ENCODE measurements around the gene EFCAB6.

The EFCAB6 gene

GRCh38 chr22:43736651-43737050 is 75.5 kb downstream of the EFCAB6 start:
- no peak for DNase-seq
- Mint-ChIP-seq H3K36me3 (ENCODE audit: low read depth) (no peaks in the 10 kb centered on the region), H3K27ac (no peak overlapping the region), H3K27me3 (ENCODE audit: low read depth, poor library complexity) (no peaks in the 10 kb centered on the region), H3K9me3 (no peaks in the 10 kb centered on the region), H3K4me1 (no peaks in the 10 kb centered on the region), H3K4me3 (no peak overlapping the region)
- TF ChIP-seq CTCF (IDR thresholded peaks at IDR 0.05): no peak

GRCh38 chr22:43734370-43735150 is 77.5 kb downstream of the EFCAB6 start:
- DNase-seq: no peak
- H3K4me1 Mint-ChIP-seq: no peaks in the 10 kb centered on the region
- H3K4me3 Mint-ChIP-seq: no peak overlapping the region
- no peaks in the 10 kb centered on the region for H3K36me3 Mint-ChIP-seq (ENCODE audit: low read depth)
- TF ChIP-seq CTCF (IDR thresholded peaks at IDR 0.05): no peak
- no peaks in the 10 kb centered on the region for H3K9me3 Mint-ChIP-seq
- H3K27me3 Mint-ChIP-seq (ENCODE audit: low read depth, poor library complexity): peaks cover 8% of the 10 kb centered on the region
- no peak overlapping the region for H3K27ac Mint-ChIP-seq

- Mint-ChIP-seq H3K27me3 (ENCODE audit: low read depth, poor library complexity) (peaks cover 18% of the 10 kb centered on the region), H3K36me3 (ENCODE audit: low read depth) (no peaks in the 10 kb centered on the region), H3K4me1 (no peaks in the 10 kb centered on the region), H3K27ac (no peak overlapping the region), H3K9me3 (no peaks in the 10 kb centered on the region), H3K4me3 (no peak overlapping the region)
- no peak for TF ChIP-seq CTCF (IDR thresholded peaks at IDR 0.05)
- DNase-seq: no peak
These were observed 79.0 kb downstream of the EFCAB6 start for GRCh38 chr22:43733138-43733537.

DNA sequence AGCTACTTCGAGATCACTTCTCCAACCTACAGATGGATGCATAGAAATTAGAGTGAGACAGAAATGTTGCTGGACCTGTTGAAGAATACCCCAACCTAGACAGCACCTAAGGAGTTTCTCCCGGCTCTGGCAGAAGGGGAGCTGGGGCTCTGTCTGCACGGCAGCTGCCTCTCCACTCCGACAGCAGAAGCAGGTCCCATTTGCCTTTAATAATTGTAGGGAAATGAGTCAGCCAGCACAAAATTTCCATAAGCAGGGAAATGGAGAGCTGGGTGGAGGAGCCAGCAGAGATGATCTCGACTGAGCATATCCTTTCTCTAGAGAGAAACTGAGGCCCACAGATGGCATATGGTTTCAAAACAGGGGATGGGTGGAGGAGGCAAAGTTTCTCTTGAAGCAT is 80.1 kb downstream of the EFCAB6 start:
- no peak for TF ChIP-seq CTCF (IDR thresholded peaks at IDR 0.05)
- no peak overlapping the region for H3K27ac Mint-ChIP-seq
- H3K4me3 Mint-ChIP-seq: no peak overlapping the region
- H3K27me3 Mint-ChIP-seq (ENCODE audit: low read depth, poor library complexity): peaks cover 18% of the 10 kb centered on the region
- no peak for DNase-seq
- no peaks in the 10 kb centered on the region for H3K9me3 Mint-ChIP-seq
- H3K36me3 Mint-ChIP-seq (ENCODE audit: low read depth): no peaks in the 10 kb centered on the region
- no peaks in the 10 kb centered on the region for H3K4me1 Mint-ChIP-seq

GRCh38 chr22:43726964-43727543 is 85.1 kb downstream of the EFCAB6 start:
- Mint-ChIP-seq H3K36me3 (ENCODE audit: low read depth) (no peaks in the 10 kb centered on the region), H3K4me3 (no peak overlapping the region), H3K27me3 (ENCODE audit: low read depth, poor library complexity) (peaks cover 18% of the 10 kb centered on the region), H3K9me3 (no peaks in the 10 kb centered on the region), H3K27ac (no peak overlapping the region), H3K4me1 (no peaks in the 10 kb centered on the region)
- no peak for DNase-seq
- no peak for TF ChIP-seq CTCF (IDR thresholded peaks at IDR 0.05)

DNA sequence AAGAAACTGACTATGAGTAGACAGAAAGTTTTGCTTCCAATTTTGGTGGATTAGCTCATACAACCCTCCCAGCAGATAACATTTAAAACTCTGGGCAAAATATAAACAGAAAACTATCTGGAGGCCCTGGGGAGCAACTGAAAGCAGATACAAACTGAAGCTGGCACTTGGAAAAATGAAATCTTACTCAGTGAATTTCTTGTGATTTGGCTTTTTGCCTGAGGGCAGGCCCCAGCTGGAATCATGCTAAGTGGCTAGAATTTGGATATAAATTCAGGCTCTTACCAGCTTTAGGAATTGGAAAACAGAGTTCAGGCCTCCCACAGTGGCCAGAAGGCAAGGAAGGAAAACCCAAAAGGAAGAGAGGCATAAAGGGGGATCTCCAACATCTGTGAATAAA is 85.8 kb downstream of the EFCAB6 start:
- Mint-ChIP-seq H3K27me3 (ENCODE audit: low read depth, poor library complexity) (peaks cover 20% of the 10 kb centered on the region), H3K4me3 (no peak overlapping the region)
- no peak for DNase-seq

More for the DNA sequence above, 85.8 kb downstream of the EFCAB6 start:
- Mint-ChIP-seq H3K9me3 (no peaks in the 10 kb centered on the region), H3K36me3 (ENCODE audit: low read depth) (no peaks in the 10 kb centered on the region), H3K27ac (no peak overlapping the region), H3K4me1 (no peaks in the 10 kb centered on the region)
- TF ChIP-seq CTCF (IDR thresholded peaks at IDR 0.05): no peak

All from nephron progenitor cell (in vitro differentiated cells).